Measurements from ENCODE around the gene CLCNKB.
A peak's percentile ranks its signal among the peaks of the same experiment; 100 is the strongest.
"Not testable (repeated sequence)": the region's sequence is repeated elsewhere in the genome, so short reads cannot be mapped to it uniquely, and the experiment has no call there.

Gene CLCNKB

DNA sequence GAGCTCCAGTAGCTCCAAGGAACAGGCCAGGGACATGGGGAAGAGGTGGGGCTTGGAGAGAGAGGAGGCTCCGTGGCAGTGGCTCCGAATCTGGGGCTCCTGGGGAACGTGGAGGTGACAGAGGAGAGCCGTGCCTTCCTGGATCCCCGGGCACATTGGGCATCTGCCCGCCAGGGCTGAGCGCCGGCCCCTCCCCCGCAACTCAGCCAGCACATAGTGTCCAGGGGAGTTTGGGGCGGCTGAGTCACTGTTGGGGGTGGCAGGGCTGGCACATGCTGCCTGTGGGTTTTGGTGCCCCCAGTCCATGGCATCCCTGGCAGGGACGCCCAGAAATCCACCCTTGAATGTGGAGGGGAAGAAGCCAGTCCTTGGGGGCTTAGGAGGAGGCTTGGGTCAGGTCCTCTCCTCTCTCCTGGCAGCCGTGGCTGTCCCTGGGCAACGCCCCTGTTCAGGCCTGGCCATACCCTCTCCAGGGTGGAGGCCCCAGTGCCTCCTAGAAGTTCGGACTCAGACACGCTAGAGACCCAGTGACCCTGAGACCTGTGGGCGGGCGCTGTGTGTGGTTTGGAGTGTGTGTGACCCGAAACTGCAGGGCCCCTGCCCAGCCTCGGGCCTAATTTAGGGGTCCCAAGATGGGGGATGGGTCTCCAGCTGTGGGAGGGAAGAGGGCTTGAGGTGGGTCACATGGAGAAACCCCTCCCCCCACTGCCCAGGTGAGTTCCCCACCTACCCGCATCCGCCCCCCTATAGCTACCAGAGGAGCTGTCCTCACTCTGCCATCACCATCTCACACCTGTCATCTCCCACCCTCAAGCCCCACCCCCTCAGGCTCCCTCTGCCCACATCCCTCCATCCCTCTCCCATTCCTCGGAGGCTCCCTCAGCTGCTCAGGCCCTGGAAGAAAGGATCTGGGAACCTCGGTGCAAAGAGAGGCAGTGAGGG lies 27.4 kb upstream of the CLCNKB start:
- DNase-seq = no peak

DNA sequence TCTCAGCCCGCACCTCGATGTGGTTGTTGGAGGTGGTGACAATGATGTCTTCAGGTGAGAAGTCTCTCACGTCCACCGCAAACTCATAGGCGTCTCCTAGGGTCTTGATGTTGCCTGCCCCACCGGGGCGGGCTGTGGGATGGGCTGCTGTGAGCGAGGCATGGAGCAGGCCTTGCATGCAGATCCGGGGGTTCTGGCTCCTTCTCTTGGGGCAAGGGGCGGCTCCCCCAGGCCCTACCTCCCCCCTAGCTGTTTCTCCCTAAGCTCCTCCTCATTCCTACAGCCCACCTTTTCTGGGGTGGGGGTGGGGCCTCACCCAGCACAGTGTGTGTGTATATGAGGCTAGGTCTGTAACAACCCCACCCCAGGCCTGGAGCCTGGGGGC lies 26.5 kb upstream of the CLCNKB start:
- DNase-seq = no peak

DNA sequence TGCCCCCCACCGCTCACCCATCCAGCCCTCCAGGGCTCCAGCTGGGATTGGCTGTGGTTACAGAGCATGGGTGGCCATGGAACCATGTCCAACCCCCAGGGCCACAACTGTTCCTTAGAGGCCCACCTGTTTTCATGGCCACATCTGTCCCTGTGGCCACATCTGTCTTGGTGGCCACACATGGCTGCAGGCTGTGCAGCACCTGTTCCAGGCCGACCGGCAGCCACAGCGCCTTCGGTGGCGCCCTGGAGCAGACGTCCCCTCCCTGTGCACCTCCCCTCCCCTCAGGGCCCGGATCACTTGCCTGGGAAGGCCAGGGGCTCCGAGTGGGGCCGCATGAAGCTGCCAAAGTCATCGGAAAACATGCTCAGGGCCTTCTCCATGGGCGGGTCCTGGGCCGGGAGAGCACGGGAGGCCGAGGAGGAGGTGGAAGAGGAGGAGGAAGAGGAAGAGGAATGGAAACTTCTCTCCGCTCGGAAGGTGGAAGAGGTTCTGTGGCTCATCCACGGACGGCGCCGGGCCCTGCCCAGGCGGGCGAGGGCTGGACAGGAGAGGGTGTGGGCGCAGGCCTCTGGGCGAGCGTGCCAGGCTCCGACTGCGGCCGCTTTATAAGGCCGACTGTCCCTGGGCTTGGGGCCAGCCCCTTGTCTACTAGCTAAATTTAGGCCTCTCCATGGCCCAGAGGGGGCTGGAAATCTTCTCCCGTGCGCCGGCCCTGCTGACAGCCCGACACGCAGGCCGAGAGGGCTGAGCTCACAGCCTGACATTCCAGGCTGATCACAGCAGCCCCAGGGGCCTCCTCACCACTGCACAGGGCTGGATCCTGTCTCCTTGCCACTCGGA lies 25.9 kb upstream of the CLCNKB start, which contains the start of gene HSPB7:
Gene HSPB7, minus strand, starts transcription at position 583 of the 843 bp plus-strand sequence. Its CDS starts 80 bp downstream, at position 503.
- DNase-seq = no peak

DNA sequence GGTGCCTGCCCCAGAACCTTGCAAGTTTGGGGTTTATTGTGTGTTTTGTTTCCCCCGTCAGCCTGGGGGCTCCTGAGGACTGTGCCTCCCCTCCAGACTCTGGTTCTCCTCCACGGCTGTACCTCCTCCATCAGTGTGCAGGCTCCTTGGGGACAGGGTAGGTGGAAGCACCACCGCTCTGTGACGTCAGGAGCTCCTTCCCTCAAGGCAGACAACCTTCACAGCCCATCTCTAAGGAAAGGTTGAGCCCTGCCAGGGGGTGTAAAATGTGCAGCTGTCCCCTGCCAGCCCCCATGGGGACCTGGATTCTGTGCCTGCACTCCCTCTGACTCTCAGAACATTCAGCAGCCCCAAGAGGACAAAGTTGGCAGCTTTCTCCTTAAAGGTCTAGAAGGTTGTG lies 25.3 kb upstream of the CLCNKB start:
- DNase-seq = no peak

DNA sequence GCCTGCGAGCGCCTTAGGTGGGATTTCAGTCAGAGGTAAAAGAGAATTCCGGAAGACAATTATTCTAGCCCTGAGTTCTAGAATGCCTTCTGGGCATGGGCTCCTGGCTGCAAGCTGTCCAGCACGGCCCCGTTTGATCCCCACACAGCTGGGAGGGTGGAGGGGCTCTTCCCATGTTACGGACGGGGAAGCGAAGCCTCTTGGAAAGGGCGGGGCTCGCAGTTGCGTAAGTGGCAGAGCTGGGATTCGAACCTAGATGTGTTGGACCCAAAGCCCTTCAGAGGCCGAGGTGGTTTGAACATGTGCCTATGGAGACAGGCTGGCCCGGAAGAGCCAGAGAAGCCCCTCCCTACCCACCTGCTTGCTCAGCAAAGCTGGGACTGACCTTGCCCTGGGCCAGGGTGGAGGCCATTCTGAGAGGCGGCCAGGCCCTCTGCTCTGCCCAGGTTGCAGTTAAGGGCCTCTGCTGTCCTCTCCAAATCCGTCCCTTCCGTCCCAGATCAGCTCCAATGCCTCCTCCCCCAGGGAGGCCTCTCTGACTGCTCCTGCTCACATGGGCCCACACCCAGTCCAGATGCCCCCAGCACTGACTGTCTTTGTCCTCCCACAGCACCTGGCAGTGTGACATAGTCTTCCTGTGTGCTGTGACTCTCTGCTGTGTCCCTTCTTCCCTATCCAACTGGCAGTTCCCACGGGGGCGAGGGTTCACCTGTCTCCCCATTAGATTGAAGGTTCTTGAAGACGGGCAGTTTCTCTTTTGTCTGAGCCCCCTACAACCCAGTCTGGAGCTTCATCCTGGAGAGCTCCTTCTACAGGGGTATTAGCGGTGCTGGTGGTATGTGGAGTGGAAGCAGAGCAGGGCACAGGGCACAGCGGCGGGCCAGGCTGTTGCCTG lies 24.6 kb upstream of the CLCNKB start:
- no peak for DNase-seq

DNA sequence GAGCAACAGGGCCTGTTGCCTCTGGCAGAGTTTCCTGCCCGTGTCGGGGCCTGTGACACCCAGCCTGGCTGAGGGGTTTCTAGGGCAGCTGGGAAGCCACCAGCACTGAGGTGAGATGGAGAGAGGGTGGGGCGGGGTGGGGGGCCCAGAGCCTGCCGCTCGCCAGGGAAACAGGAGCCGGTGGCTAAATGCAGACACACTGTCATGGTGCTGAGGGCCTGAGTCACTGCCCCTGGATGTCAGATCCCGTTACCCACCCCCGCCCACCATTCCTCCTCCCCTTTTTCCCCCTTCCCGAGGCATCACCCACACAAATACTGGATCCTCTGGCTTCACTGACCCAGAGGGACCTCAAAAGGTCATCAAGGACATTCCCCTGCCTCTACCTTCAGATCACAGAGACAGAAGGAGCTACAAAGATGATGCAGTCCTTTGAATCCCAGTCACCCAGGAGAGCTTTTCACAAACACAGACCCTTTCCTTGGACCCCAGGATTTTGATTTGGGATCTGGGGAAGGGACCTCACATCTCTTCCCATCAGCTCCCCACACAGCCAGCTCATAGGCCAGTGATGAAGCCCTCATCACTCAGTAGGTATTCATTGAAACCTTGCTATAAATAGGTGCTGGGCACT lies 23.8 kb upstream of the CLCNKB start:
- no peak for DNase-seq

DNA sequence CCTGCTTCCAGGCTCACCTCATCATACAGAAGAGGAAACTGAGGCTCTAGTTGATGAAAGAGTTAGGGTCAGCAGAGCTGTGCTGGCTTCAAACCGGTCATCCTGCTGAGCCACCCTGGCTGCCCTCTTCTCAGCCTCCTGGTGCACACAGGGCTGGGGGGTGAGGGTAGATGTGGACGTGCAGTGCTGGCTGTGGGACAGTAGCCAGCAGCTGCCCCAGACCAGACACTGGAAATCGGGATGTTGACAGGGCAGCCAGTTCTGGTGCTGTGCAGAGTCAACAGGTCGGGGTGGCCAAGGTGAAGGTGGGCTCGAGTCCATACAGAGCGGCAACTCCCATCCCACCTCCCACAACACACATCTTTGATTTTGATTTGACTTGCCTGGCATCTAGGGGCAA lies 23.3 kb upstream of the CLCNKB start:
- DNase-seq = no peak

DNA sequence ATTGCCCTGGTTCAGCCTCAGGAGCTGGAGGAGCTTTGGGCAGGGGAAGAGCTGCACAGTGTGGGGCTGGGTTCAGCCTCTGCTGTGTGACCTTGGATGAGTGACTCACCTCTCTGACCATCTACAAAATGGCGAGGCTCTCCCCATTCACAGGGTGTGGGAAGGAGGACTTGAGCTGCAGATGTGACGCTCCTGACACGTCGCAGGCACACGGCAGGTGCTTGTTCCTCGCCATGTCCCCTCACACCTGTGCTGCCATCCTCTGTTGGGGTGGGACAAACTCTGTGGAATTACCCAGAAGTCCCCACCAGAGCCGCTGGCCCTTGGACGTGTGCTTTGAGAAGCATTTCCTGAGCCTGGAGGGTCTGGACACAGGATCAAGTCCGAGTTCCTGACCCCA lies 22.7 kb upstream of the CLCNKB start:
- not testable (repeated sequence) for DNase-seq

DNA sequence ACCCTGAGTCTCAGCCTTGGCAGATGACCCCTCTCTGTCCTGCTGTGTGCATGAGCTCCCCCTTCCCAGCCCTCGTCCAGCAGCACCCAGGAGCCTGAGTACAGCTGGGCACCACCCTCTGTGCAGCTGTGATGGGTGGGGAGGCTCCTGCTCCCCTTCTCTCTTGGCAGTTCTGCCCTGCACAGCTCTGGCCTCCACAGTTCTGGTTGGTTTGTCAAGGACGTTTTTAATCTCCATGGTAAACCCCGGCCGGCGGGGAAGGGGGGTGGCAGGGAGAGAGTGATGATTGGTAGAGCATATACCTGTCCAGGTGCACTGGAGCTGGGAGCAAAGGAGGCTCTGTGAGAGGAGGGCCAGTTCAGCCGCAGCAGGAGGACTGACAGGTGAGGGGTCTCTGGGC lies 21.9 kb upstream of the CLCNKB start, which contains the start of gene CLCNKA:
Gene CLCNKA, plus strand, starts transcription at position 356 of the 400 bp plus-strand sequence. CDS start 584 bp downstream, outside the sequence.
- DNase-seq = no peak

DNA sequence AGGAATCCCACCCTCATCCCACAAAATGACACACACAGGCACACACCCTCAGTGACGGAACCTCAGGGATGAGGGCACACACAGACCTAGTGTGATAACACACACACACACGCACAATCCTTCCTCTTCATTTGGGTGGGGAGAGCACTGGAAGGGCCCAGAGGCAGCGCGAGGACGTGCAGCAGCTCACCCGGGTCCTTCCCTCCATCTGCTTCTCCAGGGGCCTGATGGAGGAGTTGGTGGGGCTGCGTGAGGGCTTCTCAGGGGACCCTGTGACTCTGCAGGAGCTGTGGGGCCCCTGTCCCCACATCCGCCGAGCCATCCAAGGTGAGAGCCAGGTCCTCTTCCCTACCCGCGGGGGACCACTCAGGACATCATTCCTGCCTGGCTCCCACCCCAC lies 21.2 kb upstream of the CLCNKB start:
- no peak for DNase-seq

DNA sequence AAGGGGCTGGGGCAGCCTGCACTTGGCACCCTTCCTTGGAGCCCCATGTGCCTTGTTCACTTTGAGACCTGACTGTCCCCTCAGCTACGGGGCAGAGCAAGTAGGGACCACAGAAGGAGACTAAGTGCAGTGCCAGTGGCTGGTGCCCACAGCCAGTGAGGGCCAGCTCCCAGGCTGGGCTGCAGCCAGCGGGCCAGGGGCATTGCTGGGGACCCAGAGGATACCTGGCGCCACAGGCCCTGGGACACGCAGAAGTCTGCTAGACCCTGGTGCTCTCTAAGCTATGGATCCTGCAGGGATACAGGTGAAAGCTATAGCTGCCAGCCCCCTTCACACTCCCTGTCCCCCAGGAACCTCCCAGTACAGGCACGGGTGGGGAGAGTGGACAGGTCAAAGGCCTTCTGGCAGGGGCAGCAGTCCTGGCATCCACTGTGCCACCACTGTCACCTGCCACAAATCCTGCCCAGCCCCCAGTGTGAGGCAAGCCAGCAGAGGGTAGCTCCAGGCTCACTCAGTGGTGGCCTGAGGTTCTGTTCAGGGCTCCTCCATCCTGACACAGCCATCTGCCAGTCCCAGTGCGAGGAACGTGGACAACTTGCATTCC lies 20.4 kb upstream of the CLCNKB start:
- no peak for DNase-seq

DNA sequence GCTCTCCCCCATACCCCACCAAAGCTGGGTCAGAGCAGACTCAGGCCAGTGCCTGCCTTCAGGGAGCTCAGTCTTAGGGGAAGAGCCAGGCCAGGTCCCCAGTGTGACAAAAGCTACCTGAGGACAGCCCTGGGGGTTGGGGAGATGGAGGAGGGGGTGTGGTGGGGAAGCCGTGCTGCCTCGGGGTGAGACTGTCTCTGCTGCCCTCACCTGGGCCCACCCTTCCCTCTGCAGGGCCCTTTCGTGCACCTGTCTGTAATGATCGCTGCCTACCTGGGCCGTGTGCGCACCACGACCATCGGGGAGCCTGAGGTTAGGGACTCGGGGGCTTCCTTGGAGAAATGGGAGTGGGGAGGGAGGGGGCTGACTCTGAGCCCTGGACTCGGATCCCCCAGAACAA lies 17.3 kb upstream of the CLCNKB start:
- DNase-seq = not testable (repeated sequence)

DNA sequence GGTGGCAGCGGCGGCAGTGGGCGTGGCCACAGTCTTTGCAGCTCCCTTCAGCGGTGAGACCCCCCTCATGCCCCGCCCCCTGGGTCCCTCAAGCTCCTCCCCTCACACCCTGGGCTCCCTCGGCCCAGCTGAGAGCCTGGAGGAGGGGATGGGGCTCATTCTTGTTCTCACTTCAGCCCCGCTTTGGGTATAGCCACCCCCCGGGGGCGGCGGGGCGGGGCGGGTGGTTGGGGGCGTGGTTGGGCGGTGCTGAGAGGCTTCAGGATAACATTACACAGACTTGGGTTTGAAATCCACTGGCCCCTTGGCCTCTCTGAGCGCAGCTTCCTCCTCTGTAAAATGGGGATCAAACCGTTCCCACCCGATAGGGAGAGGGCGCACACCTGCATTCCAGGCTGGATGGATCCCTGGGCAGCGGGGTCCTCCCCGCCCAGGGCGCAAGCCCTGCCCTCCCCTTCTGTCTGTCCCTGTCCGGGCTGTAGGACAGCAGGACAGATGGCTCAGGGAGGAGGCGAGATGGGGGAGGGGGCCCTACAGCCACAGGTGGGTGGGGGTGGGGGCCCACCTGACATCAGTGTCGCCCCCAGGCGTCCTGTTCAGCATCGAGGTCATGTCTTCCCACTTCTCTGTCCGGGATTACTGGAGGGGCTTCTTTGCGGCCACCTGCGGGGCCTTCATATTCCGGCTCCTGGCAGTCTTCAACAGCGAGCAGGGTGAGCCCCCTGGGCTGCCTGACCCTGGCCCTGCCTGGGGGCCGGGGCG lies 16.7 kb upstream of the CLCNKB start:
- DNase-seq = no peak

DNA sequence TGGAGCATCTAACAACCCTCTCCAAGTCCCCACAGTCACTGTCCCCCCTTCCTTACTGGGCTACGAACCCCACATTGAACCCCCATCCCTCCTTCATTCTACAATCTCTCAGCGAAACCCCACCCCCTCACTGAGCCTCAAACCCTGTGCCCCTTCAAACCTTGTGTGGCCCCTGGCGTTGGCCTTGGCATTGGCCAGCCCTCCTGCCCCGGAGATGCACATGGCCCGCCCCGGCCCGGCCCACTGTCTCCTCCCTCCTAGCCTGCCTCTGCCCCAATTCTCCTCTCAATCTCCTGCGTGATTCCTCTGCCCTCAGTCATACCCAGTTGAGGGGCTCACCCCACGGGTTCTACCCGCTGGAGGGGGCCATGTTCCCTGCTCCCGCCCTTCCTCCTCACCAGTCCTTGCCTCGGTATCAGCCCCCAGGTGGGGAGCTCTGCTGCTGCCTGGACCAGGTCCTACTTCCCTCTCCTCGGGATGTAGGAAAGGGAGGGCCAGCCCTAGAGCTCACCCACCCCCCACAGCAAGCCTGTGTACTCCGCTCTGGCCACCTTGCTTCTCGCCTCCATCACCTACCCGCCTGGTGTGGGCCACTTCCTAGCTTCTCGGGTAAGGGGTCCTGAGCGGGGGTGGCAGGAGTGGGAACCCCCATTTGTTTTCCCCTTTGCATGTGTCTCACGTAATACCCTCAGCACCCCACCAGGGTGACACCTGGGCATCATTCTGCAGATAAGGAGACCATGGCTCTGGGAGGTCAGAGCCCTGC lies 15.2 kb upstream of the CLCNKB start:
- DNase-seq = no peak

DNA sequence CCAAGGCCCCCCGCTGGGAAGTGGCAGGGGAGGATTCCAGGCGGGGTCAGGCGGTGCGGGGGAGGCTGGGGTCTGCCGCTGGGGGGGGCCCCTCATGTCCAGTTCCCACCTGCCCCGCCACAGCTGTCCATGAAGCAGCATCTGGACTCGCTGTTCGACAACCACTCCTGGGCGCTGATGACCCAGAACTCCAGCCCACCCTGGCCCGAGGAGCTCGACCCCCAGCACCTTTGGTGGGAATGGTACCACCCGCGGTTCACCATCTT lies 14.6 kb upstream of the CLCNKB start:
- not testable (repeated sequence) for DNase-seq

DNA sequence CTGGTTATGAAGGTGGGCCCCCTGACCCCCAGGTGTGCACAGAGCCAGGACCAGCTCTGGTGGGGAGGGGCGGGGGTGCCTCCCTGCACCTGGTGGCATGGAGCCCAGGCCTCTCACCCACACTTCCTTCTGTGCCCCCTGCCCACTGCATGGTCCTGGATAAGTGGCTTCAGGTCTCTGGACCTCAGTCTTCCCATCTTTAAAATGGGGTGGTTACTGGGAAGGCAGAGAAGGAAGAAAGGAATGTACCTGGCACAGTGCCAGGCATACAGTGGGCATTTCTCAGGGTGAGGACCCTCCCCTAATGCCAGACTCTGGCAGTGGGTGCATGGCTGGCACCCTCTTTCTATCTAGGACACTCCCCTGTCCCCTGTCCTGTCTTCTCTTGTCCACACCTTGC lies 14.3 kb upstream of the CLCNKB start:
- DNase-seq = no peak

DNA sequence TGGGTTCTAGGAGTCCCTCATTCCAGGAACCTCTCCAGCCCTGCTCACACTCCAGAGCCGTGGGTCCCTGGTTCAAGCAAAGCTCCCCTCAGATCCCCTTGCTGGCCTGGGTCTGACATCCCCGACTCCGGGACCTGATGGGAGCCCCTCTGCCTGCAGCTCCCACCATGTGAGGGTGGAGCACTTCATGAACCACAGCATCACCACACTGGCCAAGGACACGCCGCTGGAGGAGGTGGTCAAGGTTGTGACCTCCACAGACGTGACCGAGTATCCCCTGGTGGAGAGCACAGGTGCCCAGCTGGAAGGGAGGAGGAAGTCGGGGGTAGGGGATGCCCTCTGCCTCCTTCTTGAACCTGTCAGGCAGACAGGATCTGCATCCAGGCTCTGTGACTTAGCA lies 12.0 kb upstream of the CLCNKB start:
- no peak for DNase-seq

DNA sequence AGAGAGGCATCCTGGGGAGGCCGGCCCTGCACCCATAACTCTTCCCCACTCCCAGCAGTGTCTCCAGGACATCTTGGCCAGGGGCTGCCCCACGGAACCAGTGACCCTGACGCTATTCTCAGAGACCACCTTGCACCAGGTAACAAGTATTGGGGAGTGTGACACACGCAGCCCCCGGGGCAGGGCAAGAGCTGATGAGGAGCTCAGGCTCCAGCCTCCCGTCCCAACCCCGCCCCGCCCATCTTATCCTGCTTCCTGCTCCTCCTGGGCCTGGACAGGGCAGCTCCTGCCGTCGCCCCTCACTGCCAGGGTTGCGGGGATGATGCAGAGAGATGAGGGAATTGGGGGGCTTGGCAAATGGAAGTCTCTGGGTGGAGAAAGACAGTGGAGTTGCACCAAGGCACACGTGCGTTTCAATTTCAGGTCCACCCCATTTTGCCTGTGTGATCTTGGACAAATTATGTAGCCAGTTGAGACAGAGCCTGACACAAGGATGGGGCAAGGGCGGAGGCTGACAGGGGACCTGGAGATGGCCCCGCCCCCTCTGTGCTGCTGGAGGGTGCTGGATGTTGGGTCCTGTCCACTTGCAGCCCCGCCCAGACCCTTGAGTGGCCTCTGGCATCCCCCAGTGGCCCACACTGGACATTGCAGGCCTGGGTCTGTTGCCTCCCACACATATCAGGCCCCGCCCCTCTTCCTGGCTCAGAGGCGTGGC lies 11.0 kb upstream of the CLCNKB start:
- DNase-seq = peak; percentile 65

DNA sequence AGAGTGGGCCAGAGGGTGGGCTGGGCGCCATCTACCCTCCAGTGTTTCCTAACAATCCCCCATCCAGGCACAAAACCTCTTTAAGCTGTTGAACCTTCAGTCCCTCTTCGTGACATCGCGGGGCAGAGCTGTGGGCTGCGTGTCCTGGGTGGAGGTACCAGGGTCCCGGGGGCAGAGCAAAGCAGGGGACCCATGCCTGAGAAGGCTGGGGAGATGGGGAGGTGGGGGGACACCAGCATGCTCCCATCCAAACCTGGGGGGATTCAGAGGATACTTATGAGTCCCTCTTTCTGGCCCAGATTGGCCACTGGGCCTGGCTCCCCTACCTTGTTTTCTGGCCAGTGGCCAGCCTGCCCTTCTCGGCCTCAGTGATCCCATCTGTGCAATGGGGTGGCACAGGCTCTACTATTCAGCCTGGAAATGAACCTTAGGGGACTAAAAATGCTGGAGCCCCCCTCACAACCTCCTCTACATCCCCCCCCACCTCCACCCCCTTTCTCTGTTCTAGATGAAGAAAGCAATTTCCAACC lies 10.4 kb upstream of the CLCNKB start:
- DNase-seq = not testable (repeated sequence)

Data from DMS153 (cell line).